AG04449 (cell line): ENCODE measurements around the gene FAM120A.

Experiments used
- CTCF ChIA-PET: fragments of 350-600 bp; formaldehyde crosslinking; extraction: SDS; loops from one replicate; lab custom pipeline; 2021; ENCODE audit warnings: antibody characterized with exemption; lab: Yijun Ruan, JAX
- POLR2A ChIA-PET: fragments of 400-600, 350-600 bp; formaldehyde crosslinking; extraction: SDS; loops from one replicate; lab custom pipeline; 2020; ENCODE audit warnings: antibody characterized with exemption, inconsistent platforms; lab: Yijun Ruan, JAX
- DNase-seq: peaks from one replicate; pipeline ENCODE4 v3.0.0-alpha.2; 2010; ENCODE audit warnings: low read depth, low spot score
- H3K4me3 ChIP-seq: 2 replicates; pipeline ENCODE4 v1.5.1; 2011; ENCODE audit warnings: low read depth, mild to moderate bottlenecking, control low read depth, low read length
- CTCF ChIP-seq: IDR thresholded peaks from one replicate; pipeline ENCODE4 v1.5.1; 2011; ENCODE audit warnings: mild to moderate bottlenecking, moderate library complexity, low read length, control low read depth, inconsistent platforms; ENCODE audit not compliant: insufficient read depth; ENCODE audit errors: missing control alignments

The FAM120A gene

GRCh38 chr9:93595861-93596365 lies 144.4 kb downstream of the FAM120A start:
- DNase-seq, result no peak
- H3K4me3 ChIP-seq, result no peak overlapping the region
- ChIA-PET POLR2A (no interaction called here), CTCF (no interaction called here)
- TF ChIP-seq CTCF, result no peak

DNA sequence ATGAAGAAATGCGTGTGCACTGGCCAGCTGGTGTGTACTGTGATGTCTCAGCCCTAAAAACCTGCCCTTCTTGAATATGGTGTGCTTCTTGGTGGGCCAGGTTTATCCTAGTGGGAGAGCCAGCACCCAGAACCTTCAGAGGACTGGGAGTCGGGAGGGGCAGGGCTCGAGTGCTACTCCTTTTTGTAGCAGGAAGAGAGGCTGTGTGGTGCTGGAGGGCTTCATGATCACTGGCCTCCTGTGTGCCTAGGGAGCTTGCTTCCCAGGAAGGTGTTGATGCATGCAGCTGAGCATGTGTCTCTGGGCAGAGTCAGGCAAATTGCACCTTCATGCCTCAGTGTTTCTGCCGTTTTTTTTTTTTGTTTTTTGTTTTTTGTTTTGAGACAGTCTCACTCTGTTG lies 144.9 kb downstream of the FAM120A start:
- H3K4me3 ChIP-seq, result no peak overlapping the region
- DNase-seq, result no peak
- TF ChIP-seq CTCF, result no peak
- ChIA-PET POLR2A (no interaction called here), CTCF (no interaction called here)

- H3K4me3 ChIP-seq, result no peak overlapping the region
- DNase-seq, result no peak
- no peak for TF ChIP-seq CTCF
- POLR2A ChIA-PET, result no interaction called here
- CTCF ChIA-PET, result no interaction called here
Measured at GRCh38 chr9:93597142-93597706, 145.7 kb downstream of the FAM120A start.

GRCh38 chr9:93597871-93598646 lies 146.6 kb downstream of the FAM120A start:
- no peak for DNase-seq
- POLR2A ChIA-PET, result no interaction called here
- TF ChIP-seq CTCF, result no peak
- CTCF ChIA-PET, result no interaction called here
- no peak overlapping the region for H3K4me3 ChIP-seq

DNA sequence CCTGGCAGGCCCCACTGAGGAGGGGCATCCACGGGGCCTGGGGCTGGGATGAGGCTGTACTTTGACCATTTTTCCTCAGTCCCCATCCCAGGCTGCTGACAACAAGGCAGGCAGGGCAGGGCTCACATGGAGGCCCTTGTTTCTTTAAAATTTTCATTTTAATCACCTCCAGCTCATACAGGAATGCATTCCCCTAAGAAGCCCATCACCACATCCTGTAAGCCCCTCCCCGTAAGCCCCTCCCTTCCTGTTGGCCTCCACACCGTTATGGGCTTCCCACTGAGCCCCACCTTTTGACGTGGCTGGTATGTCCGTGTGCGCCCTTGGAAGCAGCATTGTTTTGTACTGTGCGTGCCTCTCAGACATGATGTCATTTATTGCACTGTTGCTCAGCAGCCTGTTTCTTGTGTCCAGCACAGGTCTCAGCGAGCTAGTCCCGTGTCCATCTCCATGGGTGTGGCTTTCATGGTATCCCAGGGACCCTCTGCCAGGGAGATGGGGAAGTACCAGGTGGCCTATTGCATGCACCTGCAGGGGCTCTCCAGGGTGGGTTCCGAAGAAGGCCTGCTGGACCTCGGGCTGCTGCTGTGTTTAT lies 147.3 kb downstream of the FAM120A start:
- TF ChIP-seq CTCF, result no peak
- ChIA-PET CTCF (no interaction called here), POLR2A (no interaction called here)

More for the DNA sequence above, 147.3 kb downstream of the FAM120A start:
- no peak overlapping the region for H3K4me3 ChIP-seq
- DNase-seq, result no peak
